ENCODE data around the gene OR14A2. TPM values are rescaled to one million over a fixed set of nuclear protein-coding genes. Genes with fewer than 3 reads are reported as not detected.

Gene OR14A2
- total and polyA plus RNA-seq, 2 of the 4 experiments (the other 2 are of a cell fraction) = not detected

DNA sequence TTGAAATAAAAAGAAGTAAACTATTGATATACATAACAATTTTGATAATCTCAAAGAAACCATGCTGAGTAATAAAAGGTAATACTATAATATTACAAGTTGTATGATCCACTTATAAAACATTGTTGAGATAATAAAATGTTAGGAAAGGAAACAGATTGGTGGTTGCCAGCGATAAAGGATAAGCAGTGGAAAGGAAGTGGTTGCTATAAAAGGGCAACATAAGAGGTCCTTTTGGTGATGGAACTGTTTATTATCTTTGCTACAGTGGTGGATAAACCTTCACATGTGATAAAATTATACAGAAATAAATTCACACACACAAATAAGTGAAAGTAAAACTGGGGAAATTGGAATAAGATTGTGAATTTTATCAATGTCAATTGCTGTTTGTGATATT, 46.6 kb downstream of the OR14A2 start:
- no peak overlapping the region for H3K18ac ChIP-seq (ENCODE audit: low read depth, low read length)
- no peaks in the 10 kb centered on the region for H3K9me1 ChIP-seq (ENCODE audit: insufficient read depth, low read length)
- intact Hi-C loops (cut with micrococcal nuclease) = no loop called here
- H3K36me3 ChIP-seq (ENCODE audit: control insufficient read depth, insufficient read depth, low read length) = no peaks in the 10 kb centered on the region
- no peaks in the 10 kb centered on the region for H3K27me3 ChIP-seq (ENCODE audit: control insufficient read depth, insufficient read depth, low read length)
- BruUV-seq (replicated peaks) = no TSS peak
- WGBS, 2 experiments (ENCODE audit: extremely low coverage in 2 of 2, insufficient read length in 1 of 2) = no CpG with 5 or more reads among the region's 1 CpG
- dilution Hi-C loops (cut with HindIII; ENCODE audit: low sequenced_read_pairs, unreplicated experiment) = no loop called here
- DNase-seq = no peak
- H2AFZ ChIP-seq (replicated peaks; ENCODE audit: low read length, poor library complexity) = no peak overlapping the region
- H2BK5ac ChIP-seq (ENCODE audit: low read depth, low read length, poor library complexity, severe bottlenecking) = no peak overlapping the region
- H4K8ac ChIP-seq (ENCODE audit: low read depth in 2 of 2, low read length in 2 of 2) = no peak overlapping the region
- no peaks in the 10 kb centered on the region for H3K4me1 ChIP-seq (ENCODE audit: control insufficient read depth, insufficient read depth, low read length)
- H3K4me3 ChIP-seq (ENCODE audit: insufficient read depth, low read depth, low read length) = no peak overlapping the region
- H3K14ac ChIP-seq (replicated peaks; ENCODE audit: low read depth, low read length) = no peak overlapping the region
- no peak for ATAC-seq (ENCODE audit: low read depth)
- H3K4ac ChIP-seq (ENCODE audit: low read depth, low read length) = no peak overlapping the region
- in situ Hi-C loops (cut with MboI; ENCODE audit: low sequenced_read_pairs) = no loop called here
- no peak overlapping the region for H3K4me2 ChIP-seq (ENCODE audit: low read depth, low read length)
- TF ChIP-seq MAFK (IDR thresholded peaks at IDR 0.05; ENCODE audit: low read depth, low read length) (no peak), BHLHE40 (IDR thresholded peaks at IDR 0.05; ENCODE audit: low read depth, low read length) (no peak), CEBPB (IDR thresholded peaks at IDR 0.05; ENCODE audit: low read depth, low read length) (no peak), MXI1 (IDR thresholded peaks at IDR 0.05; ENCODE audit: borderline replicate concordance, low read depth, low read length) (no peak)
- no peak overlapping the region for H3K9ac ChIP-seq (ENCODE audit: low read depth, low read length)
- no peak overlapping the region for H3K27ac ChIP-seq (ENCODE audit: insufficient read depth, low read length)
- H3K9me3 ChIP-seq (ENCODE audit: control insufficient read depth, insufficient read depth, low read length) = peaks cover 8% of the 10 kb centered on the region
- CTCF ChIA-PET = no interaction called here
- no peaks in the 10 kb centered on the region for H3K79me1 ChIP-seq (ENCODE audit: low read depth in 1 of 2, low read length in 2 of 2)
- H4K20me1 ChIP-seq (ENCODE audit: insufficient read depth, low read length) = no peaks in the 10 kb centered on the region
- no peak overlapping the region for H4K5ac ChIP-seq (ENCODE audit: low read depth, low read length)
- POLR2A ChIA-PET (ENCODE audit: unreplicated experiment) = no interaction called here
- H2BK120ac ChIP-seq (ENCODE audit: low read depth, low read length) = no peak overlapping the region
- no peak overlapping the region for H2AK5ac ChIP-seq (ENCODE audit: low read depth, low read length)
- no peak overlapping the region for H3K56ac ChIP-seq (ENCODE audit: extremely low read depth, insufficient read depth, low read length)
- H2BK20ac ChIP-seq (ENCODE audit: low read depth, low read length) = no peak overlapping the region
- no peak overlapping the region for H3K23ac ChIP-seq (ENCODE audit: low read depth, low read length)
- H2AK9ac ChIP-seq (replicated peaks; ENCODE audit: low read depth, low read length, poor library complexity) = no peak overlapping the region
- no peak overlapping the region for H4K91ac ChIP-seq (ENCODE audit: insufficient read depth, low read depth, low read length)
- H2BK15ac ChIP-seq (ENCODE audit: low read depth, low read length) = no peak overlapping the region

Measured in IMR-90 (cell line).